NCI-H345 treated with DMSO at 0.1 percent for 48 hours (cell line): ENCODE data around the gene PPM1E.
"Not testable (repeated sequence)": the region's sequence is repeated elsewhere in the genome, so short reads cannot be mapped to it uniquely, and the experiment has no call there.

Experiments used
- DNase-seq: peaks from one replicate; lab custom pipeline; 2025; ENCODE audit not compliant: unreplicated experiment; lab: John Stamatoyannopoulos, UW

Gene PPM1E

DNA sequence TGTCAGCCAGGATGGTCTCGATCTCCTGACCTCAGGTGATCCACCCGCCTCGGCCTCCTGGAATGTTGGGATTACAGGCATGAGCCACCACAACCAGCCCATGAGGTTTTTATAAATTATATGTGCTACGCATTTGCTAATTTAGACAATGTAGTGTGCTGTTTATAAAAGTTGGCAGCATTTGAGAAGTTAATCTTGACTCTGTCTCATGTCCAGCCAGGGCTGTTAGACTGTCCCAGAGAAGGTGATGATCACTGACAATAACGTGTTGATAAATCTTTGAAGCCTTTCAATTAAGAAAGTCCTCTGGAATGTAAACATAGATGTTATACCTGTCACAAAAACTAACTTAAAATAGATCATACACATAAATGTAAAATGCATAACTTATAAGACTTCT lies 82.0 kb downstream of the PPM1E start:
- no peak for DNase-seq

GRCh38 chr17:58840820-58841612 lies 85.4 kb downstream of the PPM1E start:
- DNase-seq, result no peak

- not testable (repeated sequence) for DNase-seq
These were observed 90.8 kb downstream of the PPM1E start for GRCh38 chr17:58846413-58846812.

DNA sequence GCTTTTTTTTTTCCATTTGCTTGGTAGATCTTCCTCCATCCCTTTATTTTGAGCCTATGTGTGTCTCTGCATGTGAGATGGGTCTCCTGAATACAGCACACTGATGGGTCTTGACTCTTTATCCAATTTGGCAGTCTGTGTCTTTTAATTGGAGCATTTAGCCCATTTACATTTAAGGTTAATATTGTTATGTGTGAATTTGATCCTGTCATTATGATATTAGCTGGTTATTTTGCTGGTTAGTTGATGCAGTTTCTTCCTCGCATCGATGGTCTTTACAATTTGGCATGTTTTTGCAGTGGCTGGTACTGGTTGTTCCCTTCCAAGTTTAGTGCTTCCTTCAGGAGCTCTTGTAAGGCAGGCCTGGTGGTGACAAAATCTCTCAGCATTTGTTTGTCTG lies 94.5 kb downstream of the PPM1E start:
- not testable (repeated sequence) for DNase-seq

GRCh38 chr17:58865301-58865700 lies 109.6 kb downstream of the PPM1E start:
- DNase-seq, result no peak

DNA sequence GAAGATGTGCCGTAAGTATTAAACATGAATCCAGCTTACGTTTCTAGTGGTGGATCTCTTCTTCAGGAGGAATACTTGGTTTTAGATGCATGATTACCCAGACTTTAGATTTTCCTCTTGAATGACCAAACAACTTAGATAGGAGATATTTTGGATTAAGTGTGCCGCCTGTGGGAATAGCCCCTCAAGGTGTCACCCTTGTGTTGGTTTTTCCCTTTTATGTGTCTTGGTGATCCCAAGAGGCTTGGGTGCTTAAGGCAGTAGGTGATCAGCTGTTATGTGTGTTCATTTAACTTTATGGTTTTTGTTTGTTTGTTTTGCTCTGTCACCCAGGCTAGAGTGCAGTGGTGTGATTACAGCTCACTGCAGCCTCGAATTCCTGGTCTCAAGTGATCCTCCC lies 115.1 kb downstream of the PPM1E start:
- no peak for DNase-seq

DNA sequence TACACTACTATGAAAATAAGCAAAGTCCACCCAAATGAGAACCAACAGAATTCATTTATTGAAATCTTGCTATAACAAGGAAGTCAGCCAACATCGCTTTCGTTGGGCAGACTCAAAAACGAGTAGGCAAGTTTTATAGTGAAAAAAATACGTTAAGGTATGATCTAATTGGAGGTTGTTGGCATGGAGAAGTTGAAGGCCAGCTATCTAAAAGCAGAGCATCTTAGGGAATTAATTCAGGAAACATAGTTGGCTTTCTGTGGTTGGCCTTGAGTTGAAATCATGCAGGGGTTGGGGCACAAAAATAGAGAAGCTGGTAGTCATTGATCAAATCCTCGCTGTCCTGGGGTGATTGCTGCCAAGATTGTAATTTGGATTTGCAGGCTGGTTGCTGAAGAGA lies 118.3 kb downstream of the PPM1E start:
- DNase-seq, result no peak

DNA sequence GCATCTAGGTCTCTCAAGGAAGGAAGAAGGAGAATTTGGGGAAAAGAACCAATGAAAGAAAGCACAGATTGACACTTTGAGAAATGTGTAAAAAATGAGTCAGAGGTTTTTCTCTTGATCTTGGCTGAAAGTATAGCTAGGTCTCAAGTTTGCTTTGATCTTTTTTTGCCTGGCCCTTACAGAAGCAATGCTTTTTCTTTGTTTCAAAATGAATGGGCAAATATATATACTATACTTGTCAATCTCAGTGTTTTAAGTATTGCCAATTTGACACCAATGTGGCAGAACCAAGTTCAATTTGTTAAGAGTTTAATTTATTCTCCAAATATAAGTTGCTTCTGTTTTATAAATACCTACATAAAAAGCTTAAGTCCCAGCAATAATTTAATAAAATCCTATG lies 119.6 kb downstream of the PPM1E start:
- DNase-seq, result no peak

DNA sequence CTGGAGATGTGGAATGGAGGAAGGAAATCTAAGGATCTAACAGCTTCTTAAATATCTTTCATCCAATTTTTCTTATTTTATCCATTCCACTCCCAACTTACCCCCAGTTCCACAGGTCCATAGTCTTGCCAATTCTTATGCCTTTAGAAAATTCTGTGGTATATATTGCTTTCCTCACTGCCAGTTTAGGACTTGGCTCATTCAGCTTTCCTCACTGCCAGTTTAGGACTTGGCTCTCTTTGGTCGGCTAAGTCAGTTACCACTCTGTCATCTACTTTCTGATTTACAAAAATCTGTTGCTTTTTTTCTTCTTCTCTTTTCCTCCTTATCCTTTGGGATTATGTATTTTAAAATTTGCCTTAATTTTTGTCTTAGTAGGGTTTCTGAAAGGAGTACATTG lies 128.5 kb downstream of the PPM1E start:
- DNase-seq, result no peak

DNA sequence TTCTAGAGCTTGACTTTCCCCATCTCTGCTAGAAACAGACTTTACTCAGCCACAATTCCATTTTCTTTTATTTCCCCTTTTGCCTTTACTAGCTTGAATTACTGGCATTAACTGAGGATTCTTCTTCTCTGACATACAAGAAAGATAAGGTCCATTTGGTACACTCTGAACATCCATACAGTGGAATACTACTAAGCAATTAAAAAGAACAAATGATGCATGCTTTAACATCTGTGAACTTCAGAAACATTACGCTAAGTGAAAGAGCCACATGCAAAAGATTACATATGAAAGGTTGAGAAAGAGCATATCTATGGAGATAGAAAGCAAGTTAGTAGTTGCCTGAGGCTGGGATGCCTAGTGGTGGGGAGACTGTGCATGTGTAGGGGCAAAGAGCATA lies 130.9 kb downstream of the PPM1E start:
- no peak for DNase-seq

DNA sequence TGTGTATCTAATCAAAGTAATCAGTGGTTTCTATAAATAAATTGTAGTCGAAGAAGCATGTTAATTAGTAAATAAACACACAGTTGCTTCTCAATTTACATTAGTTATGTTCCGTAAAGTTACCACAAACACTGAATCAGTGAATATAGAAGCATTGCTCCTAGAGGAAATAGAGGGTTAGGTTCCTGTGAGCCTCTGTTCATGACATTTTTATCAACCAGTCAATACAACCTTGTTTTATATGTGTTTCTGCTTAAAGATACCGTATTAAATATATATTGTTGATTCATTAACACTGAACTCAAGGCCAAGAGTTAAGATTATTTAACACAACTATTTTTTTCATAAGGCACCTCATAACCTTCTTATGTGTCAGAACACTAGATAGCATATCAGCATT lies 134.3 kb downstream of the PPM1E start:
- DNase-seq, result no peak

GRCh38 chr17:58899191-58899590 lies 143.5 kb downstream of the PPM1E start:
- no peak for DNase-seq

DNA sequence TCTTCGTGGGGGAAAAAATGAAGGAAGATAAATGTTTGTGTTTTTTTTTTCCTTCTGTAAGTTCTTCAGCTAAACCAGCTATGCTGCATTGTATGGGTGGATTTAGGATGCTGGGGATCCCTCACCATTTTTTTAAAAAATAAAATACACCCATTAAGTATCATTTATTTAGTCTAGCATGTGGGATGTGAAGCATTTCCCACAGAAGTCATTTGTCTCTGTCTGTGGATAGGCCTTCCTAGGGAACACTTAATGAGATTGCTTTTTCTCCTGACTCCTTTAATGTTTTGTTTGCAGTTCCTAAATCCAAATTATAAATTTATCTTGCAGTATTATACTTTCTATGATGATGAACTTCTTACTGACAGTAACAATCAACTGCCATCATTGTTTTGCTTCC lies 146.7 kb downstream of the PPM1E start:
- DNase-seq, result no peak

- DNase-seq, result no peak
These were observed 156.2 kb downstream of the PPM1E start for GRCh38 chr17:58911741-58912343.

DNA sequence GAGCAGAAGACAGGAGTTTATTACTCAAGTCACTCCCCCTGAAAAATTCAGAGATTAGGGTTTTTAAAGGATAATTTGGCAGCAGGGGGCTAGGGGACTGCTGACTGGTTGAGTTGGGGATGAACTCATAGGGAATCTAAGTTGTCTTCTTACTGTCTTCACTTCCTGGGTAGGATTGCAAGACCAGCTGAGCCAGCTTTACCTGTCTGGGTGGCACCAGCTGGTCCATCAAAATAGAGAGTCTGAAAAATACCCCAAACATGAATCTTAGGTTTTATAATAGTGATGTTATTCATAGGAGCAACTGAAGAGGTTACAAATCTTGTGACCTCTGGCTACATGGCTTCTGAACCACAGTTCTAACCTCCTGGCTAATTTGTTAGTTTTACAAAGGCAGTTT lies 157.9 kb downstream of the PPM1E start:
- no peak for DNase-seq

- DNase-seq, result no peak
These were observed 158.5 kb downstream of the PPM1E start for GRCh38 chr17:58913971-58914769.

DNA sequence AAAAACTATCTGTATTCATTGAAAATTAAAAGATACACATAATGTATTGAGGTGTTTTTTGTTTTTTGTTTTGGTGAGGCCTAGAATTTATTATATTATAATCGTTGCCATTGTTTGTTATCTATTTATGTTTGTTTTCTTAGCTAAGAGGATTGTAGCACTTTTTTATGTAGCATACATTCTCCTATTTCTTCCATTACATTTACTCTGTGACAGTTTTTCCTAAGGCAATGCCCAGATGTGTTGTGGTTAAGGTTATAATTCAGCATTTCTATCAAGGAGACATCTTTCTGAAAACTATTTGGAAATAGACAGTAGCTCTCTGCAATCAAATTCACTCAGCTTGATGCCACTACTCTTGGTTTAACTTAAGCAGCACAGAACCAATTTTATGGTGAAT lies 161.6 kb downstream of the PPM1E start:
- DNase-seq, result no peak

DNA sequence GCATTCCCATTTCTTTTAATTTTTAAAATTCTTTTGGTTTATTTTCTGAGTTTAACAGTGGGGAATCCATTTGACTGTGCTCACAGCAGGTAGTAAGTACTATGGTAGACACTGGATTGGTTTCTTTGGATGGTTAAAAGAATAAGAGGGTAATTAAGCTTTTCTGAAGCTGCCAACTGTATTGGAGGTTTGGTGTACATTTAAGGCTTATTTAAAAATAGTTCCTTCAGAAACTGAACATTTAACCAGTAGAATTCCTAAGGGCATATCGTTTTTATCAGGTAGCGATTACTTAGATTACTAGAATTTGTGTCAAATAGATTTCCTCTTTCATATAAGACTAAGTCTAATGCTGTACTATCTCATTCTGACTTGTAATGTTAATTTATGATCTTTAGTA lies 162.4 kb downstream of the PPM1E start:
- peak; percentile 45 for DNase-seq

- no peak for DNase-seq
These were observed 163.2 kb downstream of the PPM1E start for GRCh38 chr17:58918884-58919283.

DNA sequence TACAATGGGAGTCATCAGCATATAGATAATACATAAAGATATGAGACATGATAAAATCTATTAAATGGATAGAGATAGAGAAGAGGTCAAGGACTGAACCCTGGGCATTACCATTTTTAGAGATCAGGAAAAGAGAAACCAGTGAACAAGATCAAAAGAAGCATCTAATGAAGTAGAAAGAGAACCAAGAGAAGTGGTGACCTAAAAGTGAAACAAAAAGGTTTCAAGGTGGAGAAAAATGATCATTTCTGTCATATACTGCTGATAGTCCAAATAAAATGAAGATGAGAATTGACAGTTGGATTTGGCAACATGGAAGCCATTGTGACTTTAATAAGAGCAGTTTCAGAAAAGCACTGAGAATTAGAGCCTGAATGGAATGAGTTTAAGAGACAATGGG lies 165.1 kb downstream of the PPM1E start:
- DNase-seq, result no peak

GRCh38 chr17:58932956-58933355 lies 177.3 kb downstream of the PPM1E start:
- DNase-seq, result no peak

DNA sequence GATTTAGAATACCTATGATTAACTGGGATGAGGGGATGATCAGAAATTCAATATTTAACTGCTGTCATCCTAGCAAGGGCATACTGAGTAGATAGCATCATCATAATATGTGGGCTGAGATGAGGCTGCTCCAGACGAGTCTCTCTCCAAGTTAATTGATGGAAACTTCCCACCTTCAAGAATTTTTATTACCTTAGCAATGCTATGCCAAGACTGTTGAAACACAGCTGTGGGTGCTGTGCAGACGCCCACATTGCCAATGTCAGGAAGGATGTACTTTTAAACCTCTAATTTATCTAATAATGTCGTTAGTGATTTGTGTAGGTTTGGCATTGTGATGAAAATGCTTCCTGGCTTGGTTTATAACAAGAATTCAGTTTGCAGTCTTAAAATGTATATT lies 180.6 kb downstream of the PPM1E start:
- DNase-seq, result no peak
